Memory B cell (primary cell): Measurements from ENCODE around the gene DCDC2B.

Experiments used
- ATAC-seq: fragments of 150-1000 bp; cut with Tn5 transposase; 2 replicates; pipeline ENCODE4 v1.10.0; 2021; ENCODE audit warnings: low read depth, mild to moderate bottlenecking, moderate library complexity
- DNase-seq, 2 donors: peaks; one replicate each; pipeline ENCODE4 v3.0.0; 2022; ENCODE audit warnings: low spot score in 2 of 2
- H3K27ac Mint-ChIP-seq: one replicate; pipeline ENCODE4 v1.8.0; 2022; ENCODE audit warnings: mild to moderate bottlenecking, moderate library complexity, mixed read lengths
- H3K27me3 Mint-ChIP-seq: one replicate; pipeline ENCODE4 v1.8.0; 2022; ENCODE audit warnings: mixed read lengths
- H3K36me3 Mint-ChIP-seq: one replicate; pipeline ENCODE4 v1.8.0; 2022; ENCODE audit warnings: mild to moderate bottlenecking, mixed read lengths
- H3K4me1 Mint-ChIP-seq: one replicate; pipeline ENCODE4 v1.8.0; 2022; ENCODE audit warnings: mixed read lengths
- H3K4me3 Mint-ChIP-seq: one replicate; pipeline ENCODE4 v1.8.0; 2022; ENCODE audit warnings: mild to moderate bottlenecking, moderate library complexity, mixed read lengths
- H3K9me3 Mint-ChIP-seq: one replicate; pipeline ENCODE4 v1.8.0; 2022; ENCODE audit warnings: mixed read lengths

DCDC2B gene

DNA sequence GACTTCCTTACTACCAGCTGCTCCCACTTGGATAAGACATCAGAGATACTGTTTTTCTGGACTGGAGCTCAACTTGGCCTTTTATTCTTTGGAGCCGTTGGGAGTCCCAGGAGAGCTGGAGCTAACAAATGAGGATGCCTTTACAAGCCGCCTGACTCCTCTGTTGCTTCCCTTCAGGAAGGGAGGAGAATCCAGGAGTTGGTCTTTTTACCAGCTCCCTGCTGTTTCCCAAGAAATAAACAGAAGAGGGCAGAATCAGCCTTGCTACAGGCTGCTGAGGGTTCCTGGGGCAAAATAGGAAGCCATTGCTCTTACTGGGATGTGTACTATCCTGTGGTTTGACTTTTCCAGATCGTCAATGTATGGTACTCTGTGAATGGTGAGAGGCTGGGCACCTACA lies 14.8 kb downstream of the DCDC2B start:
- Mint-ChIP-seq H3K4me3 (peak overlapping the region; percentile 98), H3K27ac (peak overlapping the region; percentile 82), H3K27me3 (no peaks in the 10 kb centered on the region), H3K36me3 (peaks cover 23% of the 10 kb centered on the region), H3K4me1 (peaks cover 20% of the 10 kb centered on the region), H3K9me3 (no peaks in the 10 kb centered on the region)
- no peak for ATAC-seq
- no peak for DNase-seq

- peak overlapping the region; percentile 41 for H3K4me3 Mint-ChIP-seq
- no peak for DNase-seq
- H3K9me3 Mint-ChIP-seq = no peaks in the 10 kb centered on the region
- H3K36me3 Mint-ChIP-seq = peaks cover 28% of the 10 kb centered on the region
- peaks cover 20% of the 10 kb centered on the region for H3K4me1 Mint-ChIP-seq
- H3K27ac Mint-ChIP-seq = peak overlapping the region; percentile 82
- no peak for ATAC-seq
- no peaks in the 10 kb centered on the region for H3K27me3 Mint-ChIP-seq
Measured at GRCh38 chr1:32224285-32224684, 15.4 kb downstream of the DCDC2B start.

DNA sequence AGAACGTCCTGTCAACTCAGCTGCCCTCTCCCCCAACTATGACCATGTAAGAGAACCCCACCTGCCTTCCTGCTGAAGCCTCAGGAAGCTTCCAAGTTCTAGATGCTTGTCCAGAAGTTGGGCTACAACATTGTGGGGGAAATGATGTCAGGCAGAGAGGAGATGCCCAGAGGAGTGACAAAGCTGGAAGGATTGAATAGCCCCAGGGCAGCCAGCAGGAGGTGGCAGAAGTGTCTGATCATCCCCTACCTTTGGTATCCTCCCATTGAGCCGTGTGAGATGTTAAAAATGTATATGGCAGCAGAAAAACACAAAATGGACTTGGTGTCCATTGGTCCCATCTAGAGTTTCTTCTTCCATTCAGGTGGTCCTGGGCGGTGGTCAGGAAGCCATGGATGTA lies 19.9 kb downstream of the DCDC2B start:
- no peaks in the 10 kb centered on the region for H3K27me3 Mint-ChIP-seq
- peaks cover 7% of the 10 kb centered on the region for H3K4me1 Mint-ChIP-seq
- H3K9me3 Mint-ChIP-seq = no peaks in the 10 kb centered on the region
- ATAC-seq (no peak), DNase-seq (no peak)
- H3K27ac Mint-ChIP-seq = no peak overlapping the region
- H3K36me3 Mint-ChIP-seq = peaks cover 33% of the 10 kb centered on the region
- H3K4me3 Mint-ChIP-seq = no peak overlapping the region

GRCh38 chr1:32231843-32232432 lies 23.0 kb downstream of the DCDC2B start:
- H3K9me3 Mint-ChIP-seq = no peaks in the 10 kb centered on the region
- H3K36me3 Mint-ChIP-seq = peaks cover 25% of the 10 kb centered on the region
- no peaks in the 10 kb centered on the region for H3K27me3 Mint-ChIP-seq
- H3K4me3 Mint-ChIP-seq = no peak overlapping the region
- no peak for ATAC-seq
- DNase-seq = no peak
- H3K27ac Mint-ChIP-seq = peak overlapping the region; percentile 19
- peaks cover 4% of the 10 kb centered on the region for H3K4me1 Mint-ChIP-seq

GRCh38 chr1:32232558-32233304 lies 23.8 kb downstream of the DCDC2B start:
- Mint-ChIP-seq H3K27me3 (no peaks in the 10 kb centered on the region), H3K27ac (peak overlapping the region; percentile 19)
- no peak for ATAC-seq

DNA sequence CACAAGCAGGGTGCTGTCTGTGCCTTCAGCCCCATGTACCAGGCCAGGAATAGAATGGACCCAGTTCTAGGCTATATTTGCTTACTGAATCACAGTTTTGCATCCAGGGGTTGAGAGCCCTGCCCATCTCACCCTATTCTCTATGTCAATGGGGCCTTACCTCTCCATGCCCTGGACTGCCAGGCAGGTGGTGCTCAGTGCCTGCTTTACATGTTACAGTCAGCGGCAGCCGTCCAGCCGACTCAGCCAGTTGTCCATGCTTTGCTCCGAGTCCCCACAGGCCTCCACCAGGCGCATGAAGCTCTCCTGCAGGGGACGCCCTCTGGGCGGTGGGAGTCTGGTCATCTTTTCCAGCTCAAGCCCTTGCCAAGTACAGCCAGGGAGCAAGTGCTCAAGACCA lies 25.9 kb downstream of the DCDC2B start:
- Mint-ChIP-seq H3K4me1 (peaks cover 4% of the 10 kb centered on the region), H3K36me3 (peaks cover 7% of the 10 kb centered on the region), H3K27me3 (no peaks in the 10 kb centered on the region), H3K27ac (no peak overlapping the region), H3K9me3 (no peaks in the 10 kb centered on the region), H3K4me3 (no peak overlapping the region)
- DNase-seq (no peak), ATAC-seq (no peak)

More at GRCh38 chr1:32232558-32233304, 23.8 kb downstream of the DCDC2B start:
- no peaks in the 10 kb centered on the region for H3K9me3 Mint-ChIP-seq
- H3K4me1 Mint-ChIP-seq = peaks cover 4% of the 10 kb centered on the region
- no peak overlapping the region for H3K4me3 Mint-ChIP-seq
- no peak for DNase-seq
- H3K36me3 Mint-ChIP-seq = peaks cover 20% of the 10 kb centered on the region

- Mint-ChIP-seq H3K4me3 (peak overlapping the region; percentile 91), H3K27ac (no peak overlapping the region), H3K27me3 (no peaks in the 10 kb centered on the region), H3K4me1 (peaks cover 12% of the 10 kb centered on the region), H3K9me3 (no peaks in the 10 kb centered on the region), H3K36me3 (no peaks in the 10 kb centered on the region)
- ATAC-seq = no peak
- no peak for DNase-seq
Measured at GRCh38 chr1:32239337-32239736, 30.4 kb downstream of the DCDC2B start.

GRCh38 chr1:32239790-32240139 lies 30.9 kb downstream of the DCDC2B start:
- H3K9me3 Mint-ChIP-seq = no peaks in the 10 kb centered on the region
- peaks cover 11% of the 10 kb centered on the region for H3K4me1 Mint-ChIP-seq
- H3K27me3 Mint-ChIP-seq = no peaks in the 10 kb centered on the region
- no peak for ATAC-seq
- peak overlapping the region; percentile 70 for H3K27ac Mint-ChIP-seq
- H3K4me3 Mint-ChIP-seq = peak overlapping the region; percentile 91
- DNase-seq = no peak
- H3K36me3 Mint-ChIP-seq = no peaks in the 10 kb centered on the region

DNA sequence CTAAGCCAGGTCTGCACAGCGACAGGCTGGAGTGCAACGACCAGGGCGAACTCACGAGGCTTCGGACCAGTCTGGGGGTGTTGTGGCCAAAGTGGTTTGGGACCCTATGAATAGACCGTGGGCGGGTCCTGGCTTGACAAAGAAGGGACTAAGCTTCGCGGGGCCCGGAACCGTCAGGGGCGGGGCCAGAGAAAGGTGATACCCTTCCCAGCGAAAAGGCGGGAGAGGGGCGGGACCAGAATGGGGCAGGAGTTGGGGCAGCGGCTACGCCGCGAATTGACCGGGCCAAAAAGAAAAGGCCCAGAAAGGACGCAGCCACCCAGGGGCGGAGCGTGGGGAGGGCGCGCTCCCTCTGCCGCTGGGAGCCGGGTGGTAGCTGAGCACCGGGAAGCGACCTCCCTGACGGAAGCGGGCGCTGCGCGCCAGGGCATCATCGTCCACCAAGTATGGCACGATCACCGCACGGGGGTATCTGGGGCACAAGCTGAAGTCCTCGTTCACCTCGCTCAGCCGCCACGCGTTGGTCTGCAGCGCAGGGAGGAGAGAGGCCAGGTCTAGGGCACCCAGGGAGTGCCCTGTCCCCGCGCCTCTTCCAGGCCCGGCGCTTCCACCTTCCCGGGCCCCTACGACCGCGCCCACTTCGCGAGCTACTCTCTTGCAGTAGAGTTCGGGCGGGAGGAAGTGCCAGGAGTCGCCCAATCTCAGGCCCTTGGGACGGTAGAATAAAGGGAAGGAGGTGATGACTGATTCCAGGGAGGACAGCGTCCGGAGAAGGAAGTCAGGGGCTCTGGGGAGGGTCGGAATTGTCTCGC lies 31.5 kb downstream of the DCDC2B start:
- Mint-ChIP-seq H3K4me3 (peak overlapping the region; percentile 91), H3K4me1 (peaks cover 11% of the 10 kb centered on the region), H3K27ac (peak overlapping the region; percentile 70), H3K27me3 (no peaks in the 10 kb centered on the region), H3K9me3 (no peaks in the 10 kb centered on the region), H3K36me3 (no peaks in the 10 kb centered on the region)
- no peak for DNase-seq
- peak; percentile 78 for ATAC-seq

GRCh38 chr1:32241001-32241763 lies 32.3 kb downstream of the DCDC2B start:
- Mint-ChIP-seq H3K9me3 (no peaks in the 10 kb centered on the region), H3K27ac (peak overlapping the region; percentile 70), H3K4me3 (peak overlapping the region; percentile 91), H3K4me1 (peaks cover 12% of the 10 kb centered on the region), H3K27me3 (no peaks in the 10 kb centered on the region), H3K36me3 (no peaks in the 10 kb centered on the region)
- ATAC-seq (peak; percentile 66), DNase-seq (peak in 1 of 2 donors; percentile 45)

DNA sequence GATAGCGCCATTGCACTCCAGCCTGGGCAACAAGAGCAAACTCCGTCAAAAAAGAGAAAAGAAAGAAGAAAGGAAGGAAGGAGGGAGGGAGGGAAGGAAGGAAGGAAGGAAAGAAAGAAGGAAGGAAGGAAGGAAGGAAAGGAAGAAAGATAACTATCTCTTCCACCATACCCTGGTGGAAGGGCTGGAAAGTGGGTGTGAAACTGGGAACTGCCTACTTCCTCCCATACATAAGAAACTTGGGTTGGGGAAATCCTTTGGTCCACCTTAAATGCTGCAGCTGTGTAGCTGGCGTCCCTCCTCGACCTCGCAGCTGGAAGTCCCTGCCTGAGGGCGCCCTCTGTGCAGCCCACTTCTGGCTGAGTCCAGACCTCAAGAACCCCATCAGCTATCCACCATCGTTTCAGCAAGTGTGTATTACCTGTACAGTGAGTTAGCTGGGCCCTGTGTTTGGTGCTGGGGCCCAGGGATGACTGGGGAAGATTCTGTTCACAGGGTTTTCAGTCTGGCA lies 33.5 kb downstream of the DCDC2B start:
- Mint-ChIP-seq H3K4me1 (peaks cover 23% of the 10 kb centered on the region), H3K27me3 (no peaks in the 10 kb centered on the region), H3K36me3 (no peaks in the 10 kb centered on the region), H3K27ac (no peak overlapping the region), H3K4me3 (peak overlapping the region; percentile 21), H3K9me3 (no peaks in the 10 kb centered on the region)
- ATAC-seq (no peak), DNase-seq (no peak)

DNA sequence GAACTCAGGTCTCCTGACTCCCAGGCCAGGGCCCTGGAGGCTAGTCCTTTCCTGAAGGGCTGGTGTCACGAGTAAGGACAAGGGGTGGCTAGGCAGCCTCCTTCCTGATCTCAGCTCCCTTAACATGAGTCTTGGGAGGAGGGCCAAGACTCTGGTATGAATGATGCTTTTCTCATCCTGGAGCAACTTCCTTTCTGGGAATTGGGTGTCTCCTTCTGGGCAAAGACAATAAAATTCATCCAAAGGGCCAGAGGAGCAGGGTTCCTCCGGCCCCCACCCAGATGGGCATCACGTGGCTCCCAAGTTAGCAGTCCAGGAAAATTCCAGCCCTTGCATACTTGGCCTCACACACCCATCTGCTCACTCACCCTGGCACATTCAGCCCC lies 38.0 kb downstream of the DCDC2B start, which contains the start of gene FAM167B:
FAM167B (plus strand) TSS at position 335 of the 386 bp plus-strand sequence. CDS start 200 bp downstream, outside the sequence.
- Mint-ChIP-seq H3K9me3 (no peaks in the 10 kb centered on the region), H3K4me1 (peaks cover 51% of the 10 kb centered on the region), H3K4me3 (peak within 1 kb of the TSS; percentile 69), H3K27me3 (no peaks in the 10 kb centered on the region), H3K36me3 (no peaks in the 10 kb centered on the region), H3K27ac (peak within 1 kb of the TSS; percentile 97)
- ATAC-seq = no peak
- no peak for DNase-seq

DNA sequence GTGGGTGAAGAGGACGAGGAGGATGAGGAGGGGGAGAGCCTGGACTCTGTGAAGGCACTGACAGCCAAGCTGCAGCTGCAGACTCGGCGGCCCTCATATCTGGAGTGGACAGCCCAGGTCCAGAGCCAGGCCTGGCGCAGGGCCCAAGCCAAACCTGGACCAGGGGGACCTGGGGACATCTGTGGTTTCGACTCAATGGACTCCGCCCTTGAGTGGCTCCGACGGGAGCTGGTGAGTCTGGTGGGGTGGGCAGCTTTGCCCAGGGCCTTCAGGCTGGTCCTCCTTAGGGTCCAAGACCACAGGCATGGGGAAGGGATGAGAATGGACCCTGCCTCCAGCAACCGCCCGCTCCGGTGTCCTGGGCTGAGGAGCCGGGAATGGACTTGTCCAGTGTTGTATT lies 38.6 kb downstream of the DCDC2B start:
- peak overlapping the region; percentile 37 for H3K4me3 Mint-ChIP-seq
- DNase-seq (no peak), ATAC-seq (no peak)
- no peaks in the 10 kb centered on the region for H3K9me3 Mint-ChIP-seq
- no peaks in the 10 kb centered on the region for H3K27me3 Mint-ChIP-seq
- H3K27ac Mint-ChIP-seq = peak overlapping the region; percentile 97
- H3K36me3 Mint-ChIP-seq = no peaks in the 10 kb centered on the region
- H3K4me1 Mint-ChIP-seq = peaks cover 53% of the 10 kb centered on the region
